HG03460 (cell line): ENCODE data around the gene C4BPB.

Source experiments
- ATAC-seq: cut with Tn5 transposase; IDR thresholded peaks from one replicate; pipeline ENCODE4 v1.9.1; 2021; ENCODE audit not compliant: unreplicated experiment

The C4BPB gene

DNA sequence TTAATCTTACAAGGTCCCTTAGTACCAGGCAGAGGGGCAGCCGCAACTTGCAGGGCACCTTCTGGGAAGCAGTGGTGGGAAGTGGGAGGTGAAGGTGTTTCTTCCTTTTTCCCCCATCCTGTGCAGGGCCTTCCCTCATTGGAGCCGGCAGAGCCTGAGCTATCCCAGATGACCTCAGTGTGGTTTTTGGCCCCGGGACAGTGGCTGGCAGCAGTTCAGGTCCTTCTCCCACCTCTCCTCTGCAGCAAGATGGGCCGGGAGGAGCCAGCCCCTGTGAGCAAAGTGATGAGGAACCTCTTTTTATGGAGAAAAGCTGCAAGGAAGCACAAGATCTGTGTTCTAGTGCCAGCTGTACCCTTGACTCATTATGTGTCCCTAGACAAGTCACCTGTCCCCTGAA is 28.8 kb upstream of the C4BPB start:
- ATAC-seq, result no peak

DNA sequence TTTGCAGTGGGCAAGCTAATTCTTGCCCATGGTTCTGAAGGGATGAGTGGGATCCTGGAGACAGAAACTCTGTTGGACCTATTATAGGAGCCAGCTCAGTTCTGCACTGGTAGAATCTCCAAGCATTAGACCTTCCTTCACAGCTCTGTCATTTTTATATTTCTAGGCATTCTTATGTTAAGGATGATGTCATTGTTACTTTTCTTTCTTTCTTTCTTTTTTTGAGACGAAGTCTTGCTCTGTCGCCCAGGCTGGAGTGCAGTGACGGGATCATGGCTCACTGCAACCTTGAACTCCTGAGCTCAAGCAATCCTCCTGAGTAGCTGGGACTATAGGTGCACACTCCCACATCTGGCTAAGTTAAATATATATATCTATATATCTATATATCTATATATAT is 28.1 kb upstream of the C4BPB start:
- ATAC-seq, result no peak

DNA sequence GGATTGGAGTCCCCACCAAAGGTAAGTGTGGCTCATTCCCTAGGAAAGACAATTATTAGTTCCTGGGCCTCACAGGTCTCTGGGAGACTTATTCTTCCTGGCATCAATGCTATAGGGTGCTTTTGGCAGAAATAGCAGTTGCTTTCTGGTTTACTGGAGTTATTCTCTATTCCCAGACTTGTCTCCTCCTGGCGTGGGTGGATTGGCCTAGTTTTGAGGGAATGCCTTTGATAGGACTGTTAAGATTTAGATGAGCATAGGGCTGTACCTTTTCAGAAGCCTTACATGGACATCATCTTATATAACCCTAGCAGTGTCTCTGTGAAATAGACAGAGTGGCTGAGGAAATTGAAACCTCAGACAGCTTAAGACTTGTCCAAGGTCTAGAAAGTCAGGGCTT is 26.6 kb upstream of the C4BPB start:
- no peak for ATAC-seq

DNA sequence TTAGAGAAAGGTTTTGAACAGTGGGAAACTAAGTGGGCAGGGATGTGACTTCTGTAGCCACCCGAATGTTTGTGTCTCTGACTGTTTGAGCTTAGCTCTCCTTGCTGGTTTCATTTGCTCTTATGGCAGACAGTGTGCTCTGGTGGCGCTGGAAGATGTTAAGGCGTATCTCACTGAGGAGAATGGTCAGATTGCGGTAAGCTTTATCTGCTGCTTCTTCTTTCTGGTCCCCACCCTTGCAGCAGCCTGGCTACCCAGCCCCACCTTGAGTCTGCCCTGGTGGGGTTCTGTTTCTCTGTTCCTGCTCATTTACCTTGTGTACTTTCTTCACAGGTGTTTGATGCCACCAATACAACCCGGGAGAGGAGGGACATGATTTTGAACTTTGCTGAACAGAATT is 25.6 kb upstream of the C4BPB start:
- ATAC-seq, result no peak

DNA sequence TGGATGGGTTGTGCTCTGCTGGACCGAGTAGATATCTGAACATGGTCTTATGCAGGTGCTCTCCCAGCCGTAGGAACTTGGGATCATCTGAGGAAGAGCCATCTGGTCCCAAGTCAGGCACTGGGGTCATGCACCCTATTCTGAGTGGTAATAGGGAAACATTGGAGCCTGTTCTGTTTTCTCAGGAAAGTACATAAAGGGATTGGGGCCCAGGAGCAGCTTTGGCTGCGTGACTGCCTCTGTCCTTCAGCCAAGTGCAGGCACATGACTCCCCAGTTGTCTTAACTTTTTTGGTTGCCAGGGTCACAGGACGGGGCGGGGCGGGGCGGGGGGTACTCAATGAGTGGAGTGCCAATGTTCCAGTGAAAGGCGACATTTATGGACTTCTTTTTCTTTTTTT is 24.1 kb upstream of the C4BPB start:
- no peak for ATAC-seq

DNA sequence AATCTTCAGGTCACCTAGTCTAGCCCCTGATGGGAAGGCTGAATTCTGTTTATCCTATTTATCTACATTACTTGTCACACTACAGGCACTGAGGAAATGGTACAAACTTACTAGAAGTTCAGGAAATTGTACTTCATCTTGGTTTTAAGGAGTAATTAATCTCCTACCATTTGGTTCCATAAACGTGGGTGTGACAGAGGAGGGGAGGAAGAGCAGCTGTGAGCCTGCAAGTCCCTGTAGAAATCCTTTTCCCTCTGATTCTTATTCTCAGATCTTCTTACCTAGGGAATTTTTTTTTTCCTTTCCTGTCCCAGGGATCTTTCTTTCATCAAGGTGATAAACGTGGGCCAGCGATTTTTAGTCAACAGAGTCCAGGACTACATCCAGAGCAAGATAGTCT is 21.5 kb upstream of the C4BPB start:
- ATAC-seq, result no peak

DNA sequence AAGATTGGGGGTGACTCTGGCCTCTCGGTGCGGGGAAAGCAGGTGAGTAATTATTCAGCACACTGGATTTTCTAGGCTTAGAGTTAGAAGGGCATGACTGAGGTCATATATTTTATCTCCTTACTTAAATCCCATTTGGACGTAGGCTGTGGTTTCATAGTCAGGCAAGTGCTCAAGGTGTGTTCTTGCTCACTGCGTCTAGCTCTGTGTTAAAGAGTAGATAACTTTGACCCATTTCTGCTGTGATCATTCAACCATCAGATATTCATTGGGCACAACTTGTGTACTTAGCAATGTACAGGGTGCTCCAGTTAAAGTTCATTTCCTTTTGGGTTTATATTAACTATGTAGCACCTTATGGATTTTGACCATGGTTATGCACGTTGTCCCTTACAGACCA is 21.0 kb upstream of the C4BPB start:
- ATAC-seq, result no peak

DNA sequence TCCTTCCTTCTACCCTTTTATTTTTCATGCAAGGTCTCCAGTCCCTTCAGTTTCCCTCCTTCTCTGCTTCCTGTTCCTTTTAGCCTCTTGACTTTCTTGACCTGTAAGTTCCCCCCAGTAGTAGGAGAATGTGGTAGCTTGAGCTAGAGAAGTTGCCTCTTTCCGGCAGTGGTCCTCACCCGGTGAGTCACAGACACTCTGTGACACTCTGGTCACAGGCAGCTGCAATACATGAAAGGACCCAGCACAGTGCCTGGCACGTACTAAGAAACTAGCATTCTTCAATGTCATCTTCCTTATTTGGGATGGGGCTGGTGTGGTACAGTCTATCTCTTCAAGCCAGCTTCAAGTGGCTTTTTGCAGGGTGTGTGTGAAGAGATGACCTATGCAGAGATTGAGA is 19.6 kb upstream of the C4BPB start:
- no peak for ATAC-seq

DNA sequence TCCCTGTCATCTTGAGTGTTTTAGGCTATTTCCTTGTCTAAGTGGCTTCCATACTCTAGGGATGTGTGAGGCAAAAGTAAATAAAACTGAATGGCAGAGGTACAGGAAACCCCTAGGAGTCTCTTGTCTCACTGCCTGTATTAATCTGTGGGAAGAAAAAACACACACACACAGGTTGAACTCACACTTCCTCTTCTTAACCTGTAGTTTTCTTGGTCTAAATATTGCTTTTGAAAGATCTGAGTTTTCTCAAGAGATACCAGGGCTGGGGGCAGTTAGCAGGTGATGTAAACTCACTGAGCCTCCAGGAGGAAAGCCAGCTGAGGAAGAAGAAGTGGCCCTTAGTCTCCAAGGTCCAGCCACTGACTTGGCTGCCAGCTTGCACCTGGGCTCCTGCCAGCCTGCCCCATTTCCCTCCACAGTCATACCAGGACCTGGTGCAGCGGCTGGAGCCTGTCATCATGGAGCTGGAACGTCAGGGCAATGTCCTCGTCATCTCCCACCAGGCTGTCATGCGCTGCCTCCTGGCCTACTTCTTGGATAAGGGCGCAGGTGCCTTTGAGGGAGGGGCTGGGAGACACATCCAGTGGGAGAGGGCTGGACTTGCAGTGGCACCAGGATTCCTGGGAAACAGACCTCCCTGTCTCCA is 18.7 kb upstream of the C4BPB start:
- ATAC-seq, result no peak

DNA sequence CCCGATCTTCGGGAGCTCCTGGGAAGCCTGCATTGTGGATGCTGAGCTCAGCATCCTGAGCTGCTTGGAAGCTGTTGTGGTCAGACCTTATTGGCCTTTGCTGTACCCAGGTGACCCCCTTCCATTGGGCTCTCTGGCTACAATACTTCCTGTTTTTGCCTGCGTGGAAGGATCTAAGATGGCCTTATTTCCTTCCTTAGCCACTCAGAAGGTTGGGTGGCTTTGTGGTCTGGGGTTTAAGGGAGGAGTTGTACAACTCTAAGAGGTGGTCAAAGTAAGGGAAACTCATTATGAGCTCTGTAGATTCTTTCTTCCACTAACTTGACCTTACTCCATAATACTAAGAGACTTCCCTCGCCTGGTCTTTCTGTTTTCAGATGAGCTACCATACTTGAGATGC is 17.8 kb upstream of the C4BPB start:
- no peak for ATAC-seq

DNA sequence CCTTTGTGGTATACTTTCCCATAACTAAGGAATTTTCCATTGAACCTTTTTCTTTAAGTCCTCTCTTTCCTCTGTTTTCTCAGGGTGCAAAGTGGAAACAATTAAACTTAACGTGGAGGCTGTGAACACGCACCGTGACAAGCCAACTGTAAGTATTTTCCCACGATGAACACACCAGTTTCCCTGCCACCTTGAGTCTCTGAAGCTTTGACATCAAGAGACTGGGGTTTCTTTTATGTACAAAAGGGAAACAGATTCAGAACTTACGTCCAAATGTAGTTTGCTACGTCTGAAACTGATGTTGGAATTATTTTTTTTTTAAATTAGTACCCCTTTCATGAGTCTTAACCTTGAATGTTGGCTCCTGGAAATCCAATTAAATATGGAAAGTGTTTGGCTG is 17.2 kb upstream of the C4BPB start:
- ATAC-seq, result no peak

DNA sequence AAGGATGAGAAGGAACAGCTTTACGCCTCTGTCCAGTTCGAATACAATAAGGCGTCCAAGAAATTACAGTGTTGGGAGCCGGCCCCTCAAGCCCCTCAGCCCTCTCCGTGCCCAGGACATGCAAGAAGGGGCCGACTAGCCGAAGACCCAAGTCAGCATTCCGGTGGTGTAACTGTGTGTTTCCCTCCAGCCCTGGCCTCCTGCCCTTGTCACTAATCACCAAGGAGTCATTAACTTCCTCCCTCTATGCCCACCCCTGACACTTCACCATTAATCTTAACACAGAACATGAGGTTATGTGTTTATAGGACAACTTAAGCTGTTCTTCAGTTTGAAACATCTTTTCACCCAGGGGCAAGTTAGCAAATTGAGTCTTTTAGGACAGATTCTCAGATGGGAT is 16.4 kb upstream of the C4BPB start:
- no peak for ATAC-seq

DNA sequence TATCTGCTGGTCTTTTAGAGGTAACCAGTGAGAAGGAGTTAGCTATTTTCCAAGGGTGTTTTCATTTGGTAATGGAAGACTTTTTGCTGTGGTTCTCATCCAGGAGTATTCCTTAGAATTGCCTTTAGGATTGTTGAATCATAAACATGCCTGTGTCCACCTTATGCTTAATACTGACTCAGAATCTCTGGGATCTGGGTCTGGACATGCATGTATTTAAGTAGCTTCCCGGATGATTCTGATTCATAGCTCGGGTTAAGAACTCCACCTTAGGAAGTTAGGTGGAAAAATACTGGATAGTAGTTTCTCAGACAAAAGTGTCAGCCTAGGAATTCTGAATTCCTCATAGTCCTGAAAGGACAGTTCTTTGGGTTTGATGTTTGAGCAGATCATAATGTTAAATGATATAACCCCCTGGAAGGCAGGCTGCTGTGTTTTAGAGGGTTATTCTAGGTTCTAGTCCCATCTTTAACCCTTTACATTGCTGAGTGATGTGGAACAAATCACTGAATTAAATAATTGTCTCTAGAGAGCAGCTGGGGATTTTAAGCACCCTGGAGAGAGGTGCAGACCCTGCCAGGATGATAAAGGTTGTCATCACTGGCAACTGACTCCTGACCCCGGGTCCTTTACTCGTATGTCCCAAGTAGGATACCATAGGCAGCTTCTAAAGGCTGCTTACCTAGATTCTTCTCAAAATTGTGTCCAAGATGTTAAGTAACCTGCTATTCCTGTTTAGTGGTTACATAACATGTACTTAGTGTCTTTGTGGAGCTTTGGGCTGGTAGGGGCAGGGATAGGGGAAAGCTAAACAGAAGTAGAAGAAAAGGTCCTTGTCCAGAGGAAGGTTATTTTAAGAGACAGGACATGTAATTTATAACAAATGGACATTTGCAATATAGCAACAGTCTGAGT is 14.5 kb upstream of the C4BPB start:
- no peak for ATAC-seq

DNA sequence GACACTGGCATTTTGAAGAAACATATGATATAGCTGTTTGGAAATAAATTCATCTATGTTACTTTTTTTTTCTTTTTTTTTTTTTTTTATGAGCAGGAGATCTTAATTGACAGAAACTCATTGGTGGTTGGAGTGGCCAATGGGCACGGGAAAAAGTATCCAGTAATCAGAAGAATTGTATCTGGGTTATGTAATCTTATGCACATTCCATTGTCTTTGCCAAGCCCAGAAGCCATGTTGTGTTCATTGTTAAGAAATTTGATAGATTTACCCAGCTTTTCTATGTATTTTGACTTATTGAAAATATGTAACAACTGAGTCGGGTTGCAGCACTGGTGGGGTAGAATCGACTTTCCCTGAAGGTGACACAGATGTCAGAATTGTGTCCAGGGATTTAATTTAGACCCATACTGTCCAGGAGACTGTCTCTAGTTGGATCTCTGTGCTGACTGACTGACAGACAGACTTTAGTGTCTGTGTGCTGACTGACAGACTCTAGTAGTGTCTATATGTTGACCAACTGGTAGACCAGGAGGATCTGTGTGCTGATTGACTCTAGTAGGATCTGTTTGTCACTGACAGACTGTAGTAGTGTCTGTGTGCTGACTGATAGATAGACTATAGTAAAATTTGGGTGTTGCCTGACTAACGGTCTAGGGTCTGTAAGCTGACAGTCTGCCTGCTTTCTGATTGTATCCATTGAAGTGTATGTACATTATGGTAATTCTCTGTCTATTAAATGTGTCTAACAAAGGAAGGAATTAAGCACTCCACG is 12.3 kb upstream of the C4BPB start:
- no peak for ATAC-seq

DNA sequence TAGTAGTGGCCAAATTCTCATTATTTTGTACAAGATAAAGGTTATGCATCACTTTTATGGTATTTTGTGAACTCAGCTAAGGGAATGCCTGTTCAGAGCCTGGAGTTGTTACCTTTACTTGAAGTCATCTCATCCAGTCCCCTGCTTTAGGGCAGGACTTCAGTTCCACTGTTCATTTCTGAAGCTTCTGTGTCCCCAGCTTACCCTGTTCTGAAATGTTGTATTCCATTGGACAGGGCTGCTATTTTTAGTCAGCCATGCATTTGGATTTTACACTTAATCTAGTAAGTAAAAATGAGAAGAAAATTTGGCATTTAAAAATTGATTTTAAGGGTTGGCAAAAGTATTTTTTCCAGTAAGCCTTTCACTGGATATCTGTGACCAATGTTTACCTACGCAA is 11.6 kb upstream of the C4BPB start:
- ATAC-seq, result no peak

DNA sequence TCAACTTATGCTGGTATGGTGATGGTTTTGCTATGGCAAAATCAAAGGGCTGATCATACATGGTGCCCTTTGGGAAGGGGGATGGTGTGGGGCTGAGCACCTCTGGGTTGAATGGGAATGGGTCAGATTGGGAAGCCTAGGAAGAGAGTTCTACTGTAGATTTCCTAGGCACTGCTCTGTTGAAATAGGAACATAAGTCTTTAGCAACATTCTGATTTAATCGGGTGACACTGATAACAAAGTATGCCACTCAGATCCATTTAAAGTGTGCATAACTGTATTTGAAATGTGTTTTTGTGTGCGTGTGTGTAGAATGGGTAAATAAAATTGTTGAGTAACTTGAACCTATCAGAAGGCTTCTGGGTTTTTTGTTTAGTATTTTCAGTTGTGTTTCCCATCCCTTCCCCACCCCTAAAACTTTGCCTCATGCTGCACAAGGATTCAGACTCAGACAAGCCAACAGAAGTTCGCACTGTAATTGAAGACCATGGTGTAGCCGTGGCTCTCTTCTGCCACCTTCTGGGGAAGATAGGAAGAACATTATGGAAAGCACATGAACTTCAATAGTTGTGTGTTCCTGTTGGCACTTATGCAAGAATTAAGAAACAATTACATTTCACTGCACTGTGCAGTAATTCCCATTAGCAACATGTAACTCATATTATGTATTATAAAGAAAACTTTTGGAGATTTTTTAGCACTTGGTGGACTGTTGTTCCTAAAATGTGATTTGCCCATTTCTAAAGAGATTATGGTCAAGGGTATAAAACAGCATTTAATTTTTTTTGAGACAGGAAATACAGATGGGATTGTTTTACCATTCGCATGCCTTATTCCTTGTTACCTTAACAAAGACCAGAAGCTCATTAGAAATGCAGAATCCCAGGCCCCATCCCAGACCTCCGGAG is 10.9 kb upstream of the C4BPB start:
- ATAC-seq, result no peak

DNA sequence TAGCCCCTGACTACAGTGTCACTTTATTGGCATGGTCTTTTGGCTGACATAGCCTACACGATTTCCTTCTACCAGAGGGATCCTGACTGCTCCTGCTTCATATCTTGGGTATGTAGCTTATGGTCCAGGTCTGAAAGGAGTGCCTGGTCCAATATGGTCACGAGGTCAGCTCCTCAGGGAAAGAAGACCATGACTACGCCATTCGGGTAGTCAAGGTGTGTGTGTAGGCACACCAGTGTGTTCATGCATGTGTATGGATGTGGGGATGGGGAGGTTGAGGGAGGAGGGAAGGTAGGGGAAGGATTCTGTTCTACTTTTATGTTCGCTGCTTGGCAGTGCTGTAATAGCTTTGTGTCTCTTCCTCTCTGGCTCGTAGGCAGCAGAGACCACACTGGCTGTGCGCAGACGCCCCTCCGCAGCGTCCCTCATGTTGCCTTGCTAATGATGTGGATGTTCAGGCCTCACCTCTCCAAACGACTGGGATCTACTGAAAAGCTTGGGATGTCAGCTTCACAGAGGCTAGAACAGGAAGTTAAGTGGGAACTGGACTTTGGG is 10.0 kb upstream of the C4BPB start:
- no peak for ATAC-seq

DNA sequence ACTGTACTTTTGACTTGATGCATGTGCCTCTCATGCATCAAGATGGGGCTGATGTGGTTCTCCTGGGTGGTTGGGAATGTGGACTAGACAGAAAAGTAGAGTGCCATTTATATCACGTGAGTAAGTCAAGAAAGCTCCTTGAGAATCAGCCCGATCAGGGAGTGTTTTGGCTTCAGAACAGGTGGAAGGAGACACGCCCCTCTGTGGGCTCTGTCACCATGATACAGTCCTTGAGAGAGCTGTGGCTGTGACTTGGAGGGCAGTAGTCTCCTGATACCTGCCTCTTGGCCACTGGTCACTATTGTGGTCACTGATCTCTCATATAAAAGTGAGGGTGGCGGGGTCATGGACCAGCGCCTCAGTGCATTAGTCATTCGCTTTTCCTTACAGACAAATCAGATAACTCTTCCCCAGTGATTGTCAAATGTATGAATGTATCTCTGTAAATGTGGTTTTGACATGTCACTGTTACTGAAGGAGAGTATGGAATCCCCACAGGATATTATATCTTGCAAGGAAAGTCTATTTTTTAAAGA is 8.9 kb upstream of the C4BPB start:
- no peak for ATAC-seq

DNA sequence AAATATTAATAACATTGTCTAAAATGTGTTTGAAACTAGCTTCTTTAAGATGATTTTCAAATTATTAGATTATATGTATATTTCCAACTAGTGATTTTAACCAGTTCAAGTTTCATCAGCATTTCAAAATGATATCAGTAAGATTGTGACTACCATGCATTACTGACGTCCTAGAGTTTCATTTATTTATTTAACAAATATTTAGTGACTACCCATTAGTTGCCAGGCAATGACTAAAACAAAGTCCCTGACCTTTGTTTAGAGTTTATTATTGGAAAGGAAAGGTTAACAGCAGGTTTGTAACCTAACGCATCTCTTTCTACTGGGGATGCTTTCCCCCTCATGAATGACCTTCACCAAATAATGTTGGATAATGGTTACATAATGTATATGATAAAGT is 7.6 kb upstream of the C4BPB start:
- ATAC-seq, result no peak

DNA sequence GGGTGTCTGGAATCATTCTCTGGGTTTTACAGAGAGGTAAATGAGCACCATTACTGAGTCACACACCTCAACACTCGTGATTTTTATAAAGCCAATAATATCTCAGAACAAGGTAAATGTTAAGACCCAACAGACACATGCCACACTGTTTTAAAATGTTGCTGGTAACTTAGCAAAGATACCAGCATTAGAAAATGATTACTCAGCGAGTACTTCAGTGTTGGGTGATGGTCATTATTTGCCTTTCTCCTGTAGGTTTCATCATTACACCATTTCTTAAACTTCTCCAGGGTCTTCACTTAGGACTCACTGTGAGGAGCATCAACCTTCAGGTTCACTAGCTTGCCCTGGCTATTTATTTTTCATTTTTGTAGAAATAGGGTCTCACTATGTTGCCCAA is 6.9 kb upstream of the C4BPB start:
- no peak for ATAC-seq
